ENCODE data around the gene HECW1. TPM values are rescaled to one million over a fixed set of nuclear protein-coding genes. Genes with fewer than 3 reads are reported as not detected.
A peak's percentile ranks its signal among the peaks of the same experiment; 100 is the strongest.
"Not testable (repeated sequence)": the region's sequence is repeated elsewhere in the genome, so short reads cannot be mapped to it uniquely, and the experiment has no call there.

HECW1 gene
- total RNA-seq, 1 donor, result 2.9 TPM

GRCh38 chr7:43217055-43217454, 104.6 kb downstream of the HECW1 start:
- DNase-seq (ENCODE audit: insufficient read length, low spot score, missing footprints), result no peak
- H3K4me1 ChIP-seq (ENCODE audit: insufficient read depth, low read length), result peaks cover 4% of the 10 kb centered on the region
- no peaks in the 10 kb centered on the region for H4K20me1 ChIP-seq (ENCODE audit: insufficient read depth, low read length)
- H3K79me2 ChIP-seq (ENCODE audit: insufficient read depth, low read length), result no peaks in the 10 kb centered on the region
- no peak overlapping the region for H2AFZ ChIP-seq (ENCODE audit: low read length)
- no peak overlapping the region for H3K27ac ChIP-seq (ENCODE audit: low read depth, low read length)
- H3K4me3 ChIP-seq (ENCODE audit: insufficient read depth, low read length), result no peak overlapping the region
- no peak for TF ChIP-seq CTCF (IDR thresholded peaks at IDR 0.05; ENCODE audit: extremely low read depth, low read depth, low read length)
- no peaks in the 10 kb centered on the region for H3K9me3 ChIP-seq (ENCODE audit: low read depth, low read length)
- peaks cover 9% of the 10 kb centered on the region for H3K27me3 ChIP-seq (ENCODE audit: insufficient read depth, low read length)
- no peak overlapping the region for H3K4me2 ChIP-seq (ENCODE audit: insufficient read depth, low read length)
- no peaks in the 10 kb centered on the region for H3K36me3 ChIP-seq (ENCODE audit: insufficient read depth, low read length)

- H3K27me3 ChIP-seq (ENCODE audit: insufficient read depth, low read length); H4K20me1 ChIP-seq (ENCODE audit: insufficient read depth, low read length); H3K79me2 ChIP-seq (ENCODE audit: insufficient read depth, low read length); DNase-seq (ENCODE audit: insufficient read length, low spot score, missing footprints); H2AFZ ChIP-seq (ENCODE audit: low read length); H3K27ac ChIP-seq (ENCODE audit: low read depth, low read length); H3K4me2 ChIP-seq (ENCODE audit: insufficient read depth, low read length); H3K36me3 ChIP-seq (ENCODE audit: insufficient read depth, low read length); H3K4me3 ChIP-seq (ENCODE audit: insufficient read depth, low read length); H3K9me3 ChIP-seq (ENCODE audit: low read depth, low read length); H3K4me1 ChIP-seq (ENCODE audit: insufficient read depth, low read length): not testable (repeated sequence)
Measured at GRCh38 chr7:43218901-43219300, 106.5 kb downstream of the HECW1 start.

GRCh38 chr7:43220250-43220649, 107.8 kb downstream of the HECW1 start:
- Histone ChIP-seq H3K4me2 (ENCODE audit: insufficient read depth, low read length) (no peak overlapping the region), H3K27ac (ENCODE audit: low read depth, low read length) (no peak overlapping the region)

GRCh38 chr7:43220742-43221141, 108.3 kb downstream of the HECW1 start:
- Histone ChIP-seq H4K20me1 (ENCODE audit: insufficient read depth, low read length) (no peaks in the 10 kb centered on the region), H3K27me3 (ENCODE audit: insufficient read depth, low read length) (peaks cover 2% of the 10 kb centered on the region), H3K79me2 (ENCODE audit: insufficient read depth, low read length) (no peaks in the 10 kb centered on the region), H3K4me3 (ENCODE audit: insufficient read depth, low read length) (no peak overlapping the region), H3K4me1 (ENCODE audit: insufficient read depth, low read length) (peaks cover 4% of the 10 kb centered on the region), H3K9me3 (ENCODE audit: low read depth, low read length) (no peaks in the 10 kb centered on the region), H3K27ac (ENCODE audit: low read depth, low read length) (no peak overlapping the region), H2AFZ (ENCODE audit: low read length) (no peak overlapping the region), H3K4me2 (ENCODE audit: insufficient read depth, low read length) (no peak overlapping the region), H3K36me3 (ENCODE audit: insufficient read depth, low read length) (no peaks in the 10 kb centered on the region)
- TF ChIP-seq CTCF (IDR thresholded peaks at IDR 0.05; ENCODE audit: extremely low read depth, low read depth, low read length), result no peak
- DNase-seq (ENCODE audit: insufficient read length, low spot score, missing footprints), result no peak

More at GRCh38 chr7:43220250-43220649, 107.8 kb downstream of the HECW1 start:
- Histone ChIP-seq H4K20me1 (ENCODE audit: insufficient read depth, low read length) (no peaks in the 10 kb centered on the region), H3K79me2 (ENCODE audit: insufficient read depth, low read length) (no peaks in the 10 kb centered on the region), H3K36me3 (ENCODE audit: insufficient read depth, low read length) (no peaks in the 10 kb centered on the region), H3K9me3 (ENCODE audit: low read depth, low read length) (no peaks in the 10 kb centered on the region), H3K4me1 (ENCODE audit: insufficient read depth, low read length) (peaks cover 4% of the 10 kb centered on the region), H3K27me3 (ENCODE audit: insufficient read depth, low read length) (peaks cover 4% of the 10 kb centered on the region), H2AFZ (ENCODE audit: low read length) (no peak overlapping the region), H3K4me3 (ENCODE audit: insufficient read depth, low read length) (no peak overlapping the region)
- DNase-seq (ENCODE audit: insufficient read length, low spot score, missing footprints), result peak; percentile 91
- no peak for TF ChIP-seq CTCF (IDR thresholded peaks at IDR 0.05; ENCODE audit: extremely low read depth, low read depth, low read length)
